H9 (cell line): ENCODE measurements around the gene DACT2. TPM values are rescaled to one million over a fixed set of nuclear protein-coding genes. Genes with fewer than 3 reads are reported as not detected.

Experiments used
- DNase-seq: peaks from one replicate; pipeline ENCODE4 v3.0.0-alpha.2; 2017
- H2AFZ ChIP-seq: one replicate; pipeline ENCODE4 v1.6.1; 2013; ENCODE audit warnings: mild to moderate bottlenecking, low read length, control low read depth, moderate library complexity
- H2AK5ac ChIP-seq: 2 replicates; pipeline ENCODE4 v1.6.1; 2013; ENCODE audit warnings: low read length, control low read depth, mixed read lengths; ENCODE audit not compliant: insufficient read length
- H2BK120ac ChIP-seq: one replicate; pipeline ENCODE4 v1.6.1; 2013; ENCODE audit warnings: low read depth, mild to moderate bottlenecking, low read length, control low read depth, inconsistent platforms; ENCODE audit not compliant: poor library complexity, severe bottlenecking
- H2BK12ac ChIP-seq: 2 replicates; pipeline ENCODE4 v1.6.1; 2013; ENCODE audit warnings: low read length, control low read depth, mixed read lengths, low read depth; ENCODE audit not compliant: insufficient read length
- H2BK15ac ChIP-seq: 2 replicates; pipeline ENCODE4 v1.6.1; 2013; ENCODE audit warnings: low read depth, low read length, control low read depth
- H2BK20ac ChIP-seq: one replicate; pipeline ENCODE4 v1.6.1; 2013; ENCODE audit warnings: low read depth, mild to moderate bottlenecking, low read length, control low read depth, inconsistent platforms; ENCODE audit not compliant: poor library complexity, severe bottlenecking
- H2BK5ac ChIP-seq: 2 replicates; pipeline ENCODE4 v1.6.1; 2013; ENCODE audit warnings: low read length, control low read depth, mixed read lengths; ENCODE audit not compliant: insufficient read length
- H3K14ac ChIP-seq: 2 replicates; pipeline ENCODE4 v1.6.1; 2013; ENCODE audit warnings: low read length, control low read depth; ENCODE audit not compliant: insufficient read depth
- H3K18ac ChIP-seq: 2 replicates; pipeline ENCODE4 v1.6.1; 2013; ENCODE audit warnings: low read depth, mild to moderate bottlenecking, mixed read lengths, low read length, control low read depth; ENCODE audit not compliant: insufficient read length
- H3K23ac ChIP-seq: 2 replicates; pipeline ENCODE4 v1.6.1; 2013; ENCODE audit warnings: low read length, control low read depth, mixed read lengths, low read depth; ENCODE audit not compliant: insufficient read length
- H3K23me2 ChIP-seq: 2 replicates; pipeline ENCODE4 v1.6.1; 2013; ENCODE audit warnings: low read depth, mild to moderate bottlenecking, mixed read lengths, low read length, control low read depth; ENCODE audit not compliant: insufficient read length, poor library complexity, severe bottlenecking
- H3K27ac ChIP-seq: 2 replicates; pipeline ENCODE4 v1.5.1; 2013; ENCODE audit warnings: low read length, control low read depth, mixed read lengths, low read depth; ENCODE audit not compliant: insufficient read length
- H3K27me3 ChIP-seq: 2 replicates; pipeline ENCODE4 v1.6.1; 2013; ENCODE audit warnings: low read length, control low read depth, inconsistent platforms; ENCODE audit not compliant: insufficient read depth
- H3K4ac ChIP-seq: 2 replicates; pipeline ENCODE4 v1.6.1; 2013; ENCODE audit warnings: low read depth, mild to moderate bottlenecking, control low read depth, inconsistent platforms, low read length, moderate library complexity
- H3K4me1 ChIP-seq: 2 replicates; pipeline ENCODE4 v1.6.1; 2013; ENCODE audit warnings: low read length, control low read depth, inconsistent platforms; ENCODE audit not compliant: insufficient read depth
- H3K4me2 ChIP-seq: 2 replicates; pipeline ENCODE4 v1.6.1; 2013; ENCODE audit warnings: low read length, control low read depth, mixed read lengths; ENCODE audit not compliant: insufficient read length, insufficient read depth
- H3K56ac ChIP-seq: 2 replicates; pipeline ENCODE4 v1.6.1; 2013; ENCODE audit warnings: low read depth, mild to moderate bottlenecking, mixed read lengths, low read length, control low read depth; ENCODE audit not compliant: insufficient read length
- H3K79me1 ChIP-seq: 2 replicates; pipeline ENCODE4 v1.6.1; 2013; ENCODE audit warnings: low read depth, mild to moderate bottlenecking, moderate library complexity, low read length, control low read depth, inconsistent platforms; ENCODE audit not compliant: insufficient read depth, poor library complexity, severe bottlenecking
- H3K79me2 ChIP-seq: 2 replicates; pipeline ENCODE4 v1.6.1; 2013; ENCODE audit warnings: low read length, control low read depth, inconsistent platforms; ENCODE audit not compliant: insufficient read depth
- H3K9ac ChIP-seq: 2 replicates; pipeline ENCODE4 v1.6.1; 2013; ENCODE audit warnings: low read length, control low read depth, mixed read lengths; ENCODE audit not compliant: insufficient read length; ENCODE audit errors: extremely low read depth
- H3K9me3 ChIP-seq: one replicate; pipeline ENCODE4 v1.6.1; 2013; ENCODE audit warnings: low read depth, low read length, inconsistent platforms; ENCODE audit not compliant: control insufficient read depth
- H3T11ph ChIP-seq: one replicate; pipeline ENCODE4 v1.6.1; 2013; ENCODE audit warnings: mild to moderate bottlenecking, low read length, control low read depth, inconsistent platforms
- H4K20me1 ChIP-seq: one replicate; pipeline ENCODE4 v1.6.1; 2013; ENCODE audit not compliant: control insufficient read depth, insufficient read length, insufficient read depth
- H4K5ac ChIP-seq: 2 replicates; pipeline ENCODE4 v1.6.1; 2013; ENCODE audit warnings: low read depth, mild to moderate bottlenecking, mixed read lengths, low read length, control low read depth; ENCODE audit not compliant: insufficient read length
- H4K8ac ChIP-seq: replicated peaks from 2 replicates; pipeline ENCODE4 v1.6.1; 2013; ENCODE audit warnings: low read length, control low read depth, mixed read lengths, low read depth; ENCODE audit not compliant: insufficient read length
- H4K91ac ChIP-seq: 2 replicates; pipeline ENCODE4 v1.6.1; 2013; ENCODE audit warnings: low read depth, mild to moderate bottlenecking, moderate library complexity, mixed read lengths, low read length, control low read depth; ENCODE audit not compliant: insufficient read length
- H3K27ac Mint-ChIP-seq, 3 experiments: 2 replicates in 2 of 3; 3 replicates in 1 of 3; pipeline ENCODE4 v1.8.0; 2020 to 2021; ENCODE audit warnings: mixed read lengths in 3 of 3, mild to moderate bottlenecking in 1 of 3, moderate library complexity in 1 of 3
- H3K27me3 Mint-ChIP-seq: 2 replicates; pipeline ENCODE4 v1.8.0; 2021; ENCODE audit warnings: low read depth, mild to moderate bottlenecking, moderate library complexity, mixed read lengths
- H3K36me3 Mint-ChIP-seq, 3 experiments: 2 replicates in 2 of 3; 3 replicates in 1 of 3; pipeline ENCODE4 v1.8.0; 2020 to 2021; ENCODE audit warnings: low read depth in 3 of 3, mixed read lengths in 3 of 3; ENCODE audit not compliant: insufficient read depth in 1 of 3
- H3K4me1 Mint-ChIP-seq, 2 experiments: 2 replicates each; pipeline ENCODE4 v1.8.0; 2020; ENCODE audit warnings: mixed read lengths in 2 of 2
- H3K4me3 Mint-ChIP-seq, 2 experiments: 2 replicates in 1 of 2; 3 replicates in 1 of 2; pipeline ENCODE4 v1.8.0; 2020 to 2021; ENCODE audit warnings: mild to moderate bottlenecking in 2 of 2, mixed read lengths in 2 of 2, moderate library complexity in 1 of 2
- H3K9me3 Mint-ChIP-seq, 2 experiments: 2 replicates in 1 of 2; 3 replicates in 1 of 2; pipeline ENCODE4 v1.8.0; 2020; ENCODE audit warnings: mild to moderate bottlenecking in 2 of 2, mixed read lengths in 2 of 2, moderate library complexity in 1 of 2
- WGBS: extraction: QIAGEN DNeasy Blood & Tissue Kit; methylation state at CpG from one replicate; pipeline ENCODE4 v1.1.7; 2013; ENCODE audit warnings: missing lambda C conversion rate, low lambda C conversion rate, mixed read lengths; ENCODE audit not compliant: insufficient read length; ENCODE audit errors: extremely low coverage; 5-methylcytosine and 5-hydroxymethylcytosine counted together
- total RNA-seq: library from RNA; stranded (reverse); gene quantifications from 2 replicates; pipeline ENCODE4 v1.2.1, GENCODE V29; 2021
- TF ChIP-seq, protein P1 (sequence below): fragments of 200-600 bp; sonication (generic); conservative IDR thresholded peaks from 3 replicates; pipeline ENCODE4 v1.8.0; 2021; ENCODE audit warnings: antibody characterized with exemption, mild to moderate bottlenecking

Gene DACT2
- total RNA-seq, 1 experiment from 2014 or later: 1.8 TPM

DNA sequence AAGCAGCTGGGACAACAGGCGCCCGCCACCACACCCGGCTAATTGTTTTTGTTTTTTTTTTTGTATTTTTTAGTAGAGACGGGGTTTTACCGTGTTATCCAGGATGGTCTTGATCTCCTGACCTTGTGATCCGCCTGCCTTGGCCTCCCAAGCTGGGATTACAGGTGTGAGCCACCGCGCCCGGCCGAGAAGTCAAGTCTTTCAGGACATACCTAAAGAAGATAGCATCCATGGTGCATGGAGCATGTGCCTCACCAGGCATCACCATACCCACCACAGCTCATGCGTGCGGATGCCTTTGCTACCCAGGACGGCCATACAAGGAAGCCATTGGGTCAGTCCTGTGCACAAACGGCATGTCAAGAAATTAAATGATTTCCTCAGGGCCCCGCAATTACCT lies 60.8 kb downstream of the DACT2 start:
- Histone ChIP-seq H4K8ac (no peak overlapping the region), H3K23me2 (no peaks in the 10 kb centered on the region), H4K91ac (no peak overlapping the region), H2BK120ac (no peak overlapping the region), H3T11ph (no peak overlapping the region), H3K4ac (no peak overlapping the region), H3K4me2 (no peak overlapping the region), H3K4me1 (no peaks in the 10 kb centered on the region), H3K27me3 (no peaks in the 10 kb centered on the region), H3K9me3 (no peaks in the 10 kb centered on the region), H2AFZ (no peak overlapping the region), H2BK15ac (no peak overlapping the region), H2BK5ac (no peak overlapping the region), H4K20me1 (no peaks in the 10 kb centered on the region), H3K27ac (no peak overlapping the region), H3K79me2 (no peaks in the 10 kb centered on the region), H2BK12ac (no peak overlapping the region), H2BK20ac (no peak overlapping the region), H3K23ac (no peak overlapping the region), H3K56ac (no peak overlapping the region), H4K5ac (no peak overlapping the region), H3K79me1 (no peaks in the 10 kb centered on the region), H3K9ac (no peak overlapping the region), H3K18ac (no peak overlapping the region), H2AK5ac (no peak overlapping the region), H3K14ac (no peak overlapping the region)
- H3K4me3 Mint-ChIP-seq: no peak overlapping the region
- H3K27me3 Mint-ChIP-seq: peaks cover 28% of the 10 kb centered on the region
- TF ChIP-seq, protein P1, sequence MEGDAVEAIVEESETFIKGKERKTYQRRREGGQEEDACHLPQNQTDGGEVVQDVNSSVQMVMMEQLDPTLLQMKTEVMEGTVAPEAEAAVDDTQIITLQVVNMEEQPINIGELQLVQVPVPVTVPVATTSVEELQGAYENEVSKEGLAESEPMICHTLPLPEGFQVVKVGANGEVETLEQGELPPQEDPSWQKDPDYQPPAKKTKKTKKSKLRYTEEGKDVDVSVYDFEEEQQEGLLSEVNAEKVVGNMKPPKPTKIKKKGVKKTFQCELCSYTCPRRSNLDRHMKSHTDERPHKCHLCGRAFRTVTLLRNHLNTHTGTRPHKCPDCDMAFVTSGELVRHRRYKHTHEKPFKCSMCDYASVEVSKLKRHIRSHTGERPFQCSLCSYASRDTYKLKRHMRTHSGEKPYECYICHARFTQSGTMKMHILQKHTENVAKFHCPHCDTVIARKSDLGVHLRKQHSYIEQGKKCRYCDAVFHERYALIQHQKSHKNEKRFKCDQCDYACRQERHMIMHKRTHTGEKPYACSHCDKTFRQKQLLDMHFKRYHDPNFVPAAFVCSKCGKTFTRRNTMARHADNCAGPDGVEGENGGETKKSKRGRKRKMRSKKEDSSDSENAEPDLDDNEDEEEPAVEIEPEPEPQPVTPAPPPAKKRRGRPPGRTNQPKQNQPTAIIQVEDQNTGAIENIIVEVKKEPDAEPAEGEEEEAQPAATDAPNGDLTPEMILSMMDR: no peak
- DNase-seq: no peak
- peaks cover 0 to 18% (median 0%) of the 10 kb centered on the region in 3 experiments; a peak in 3 of 7 replicates for H3K36me3 Mint-ChIP-seq
- no peak overlapping the region for H3K27ac Mint-ChIP-seq
- 0 out of 4 replicates have a peak, but pooled peaks cover 0 to 2% of the 10 kb centered on the region in 2 experiments for H3K4me1 Mint-ChIP-seq
- H3K9me3 Mint-ChIP-seq: peaks cover 13 to 14% of the 10 kb centered on the region in 2 experiments
- no CpG with 5 or more reads among the region's 15 CpGs for WGBS
